HK-2 (cell line): ENCODE measurements around the gene GPR108.
"Not testable (repeated sequence)": the region's sequence is repeated elsewhere in the genome, so short reads cannot be mapped to it uniquely, and the experiment has no call there.

Experiments
- DNase-seq: peaks from one replicate; pipeline ENCODE4 v3.0.0-alpha.2; 2018; ENCODE audit not compliant: unreplicated experiment

Gene GPR108

GRCh38 chr19:6737284-6737872 is at the start of gene GPR108:
TSS of gene GPR108 (minus strand) at chr19:6737580. CDS start at chr19:6737576, 4 bp downstream.
- DNase-seq = peak; percentile 99

- no peak for DNase-seq
These were observed 41.8 kb upstream of the GPR108 start for GRCh38 chr19:6779206-6779605.

- no peak for DNase-seq
These were observed 41.0 kb upstream of the GPR108 start for GRCh38 chr19:6778386-6778785.

- DNase-seq = no peak
These were observed 40.1 kb upstream of the GPR108 start for GRCh38 chr19:6777434-6777833.

GRCh38 chr19:6776999-6777398 is 39.6 kb upstream of the GPR108 start:
- no peak for DNase-seq

GRCh38 chr19:6776045-6776444 is 38.7 kb upstream of the GPR108 start:
- not testable (repeated sequence) for DNase-seq

- DNase-seq = no peak
These were observed 37.7 kb upstream of the GPR108 start for GRCh38 chr19:6774821-6775707.

GRCh38 chr19:6773323-6773931 is 36.0 kb upstream of the GPR108 start:
- DNase-seq = no peak

GRCh38 chr19:6772866-6773322 is 35.5 kb upstream of the GPR108 start:
- DNase-seq = no peak

GRCh38 chr19:6772028-6772865 is 34.9 kb upstream of the GPR108 start, which contains the start of gene VAV1:
TSS of gene VAV1 (plus strand) at chr19:6772708. CDS start at chr19:6772808, 100 bp downstream.
- DNase-seq = no peak

- DNase-seq = not testable (repeated sequence)
These were observed 34.3 kb upstream of the GPR108 start for GRCh38 chr19:6771648-6772027.

- no peak for DNase-seq
These were observed 31.7 kb upstream of the GPR108 start for GRCh38 chr19:6769006-6769619.

GRCh38 chr19:6768236-6768785 is 30.9 kb upstream of the GPR108 start:
- no peak for DNase-seq

- DNase-seq = peak; percentile 86
These were observed 30.2 kb upstream of the GPR108 start, which contains the start of gene SH2D3A for GRCh38 chr19:6767357-6768235. TSS of gene SH2D3A (minus strand) at chr19:6767435. CDS start at chr19:6763748, 3,687 bp downstream.

GRCh38 chr19:6767081-6767356 is 29.6 kb upstream of the GPR108 start:
- peak; percentile 21 for DNase-seq

GRCh38 chr19:6766357-6767080 is 29.1 kb upstream of the GPR108 start:
- DNase-seq = peak; percentile 36

GRCh38 chr19:6765738-6766356 is 28.5 kb upstream of the GPR108 start:
- DNase-seq = peak; percentile 76

GRCh38 chr19:6762253-6762797 is 24.9 kb upstream of the GPR108 start:
- not testable (repeated sequence) for DNase-seq
